Testis (tissue), 3 donors: ENCODE results near the gene ETS2. TPM values are rescaled to one million over a fixed set of nuclear protein-coding genes. Genes with fewer than 3 reads are reported as not detected.

ENCODE experiments used
- DNase-seq: peaks from one replicate; pipeline ENCODE4 v3.0.0-alpha.2; 2019
- H3K27ac ChIP-seq, 2 donors: fragments of 200-600 bp; sonication (generic); one replicate each; pipeline ENCODE4 v1.5.1; 2019
- H3K27me3 ChIP-seq: fragments of 200-600 bp; sonication (generic); one replicate; pipeline ENCODE4 v1.5.1; 2019
- H3K36me3 ChIP-seq: fragments of 200-600 bp; sonication (generic); one replicate; pipeline ENCODE4 v1.5.1; 2017; ENCODE audit warnings: low read depth; ENCODE audit errors: missing control alignments
- H3K4me1 ChIP-seq: fragments of 200-600 bp; sonication (generic); one replicate; pipeline ENCODE4 v1.5.1; 2019
- H3K4me3 ChIP-seq, 2 donors: fragments of 200-600 bp; sonication (generic); one replicate each; pipeline ENCODE4 v1.5.1; 2017 to 2019
- H3K9me3 ChIP-seq: fragments of 200-600 bp; sonication (generic); one replicate; pipeline ENCODE4 v1.5.1; 2017
- POLR2A ChIP-seq: fragments of 450-650 bp; IDR thresholded peaks from one replicate; pipeline ENCODE4 v1.6.1; 2017; ENCODE audit warnings: antibody characterized with exemption, mild to moderate bottlenecking, moderate library complexity
- WGBS, 2 donors: methylation state at CpG; one replicate each; pipeline ENCODE4 v1.1.5; 2018; 5-methylcytosine and 5-hydroxymethylcytosine counted together
- intact Hi-C: fragments of 100-400 bp; cut with DNase I; formaldehyde crosslinking; loops from one replicate; pipeline ENCODE4 v1.15.1; 2023; ENCODE audit warnings: low total_unique reads
- polyA plus RNA-seq: library from polyadenylated mRNA; stranded (reverse); fragments of 350-450 nt; fragmentation: Illumina TruSeq; extraction: RNeasy Lipid Tissue Mini Kit (QIAGEN cat#74804); gene quantifications from one replicate; pipeline ENCODE4 v1.2.3, GENCODE V29; 2014; ENCODE audit warnings: low read depth, low replicate concordance; ENCODE audit not compliant: insufficient read depth
- total RNA-seq, 2 donors: library from RNA; depleted of rRNA; stranded (reverse); fragments of >200 nt; gene quantifications; one replicate each; pipeline ENCODE4 v1.2.3, GENCODE V29; 2016
- TF ChIP-seq, protein P1 (sequence below), 3 experiments: fragments of 450-650 bp in 2 of 3; fragments of 200-600 bp in 1 of 3; sonication (generic) in 1 of 3; IDR thresholded peaks; one replicate each; pipeline ENCODE4 v1.5.1; 2016 to 2019; ENCODE audit warnings: antibody characterized with exemption in 3 of 3, mild to moderate bottlenecking in 2 of 3, moderate library complexity in 1 of 3

The ETS2 gene
- total and polyA plus RNA-seq, 3 donors from 2014 or later = 13.3 to 19.8 (median 16.2) TPM

DNA sequence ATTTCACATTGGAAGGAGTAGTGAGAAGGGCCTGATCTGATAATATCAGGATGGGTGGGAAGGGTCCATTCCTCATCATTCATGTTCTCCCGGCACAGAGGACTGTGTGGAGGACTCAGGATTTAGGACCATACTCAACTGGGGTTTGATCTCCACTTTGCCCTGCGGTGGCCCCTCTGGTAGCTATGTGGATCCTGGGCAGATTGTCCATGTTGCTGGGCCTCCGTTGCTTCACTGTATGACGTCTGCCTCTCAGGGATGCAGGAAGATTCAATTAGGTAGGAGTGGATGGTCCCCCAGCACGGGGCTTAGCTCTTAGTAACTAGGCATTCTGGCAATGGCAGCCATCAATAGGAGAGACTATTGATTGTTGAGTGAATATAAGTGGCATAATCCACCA is 2.3 kb downstream of the ETS2 start:
- Histone ChIP-seq H3K36me3 (no peaks in the 10 kb centered on the region), H3K4me3 (peak overlapping the region; percentile 80 to 82), H3K9me3 (no peaks in the 10 kb centered on the region), H3K4me1 (peaks cover 8% of the 10 kb centered on the region), H3K27ac (peak overlapping the region; percentile 81 to 89), H3K27me3 (no peaks in the 10 kb centered on the region)
- intact Hi-C loops = no loop called here
- no peak for DNase-seq
- no peak for TF ChIP-seq POLR2A
- TF ChIP-seq, protein P1, sequence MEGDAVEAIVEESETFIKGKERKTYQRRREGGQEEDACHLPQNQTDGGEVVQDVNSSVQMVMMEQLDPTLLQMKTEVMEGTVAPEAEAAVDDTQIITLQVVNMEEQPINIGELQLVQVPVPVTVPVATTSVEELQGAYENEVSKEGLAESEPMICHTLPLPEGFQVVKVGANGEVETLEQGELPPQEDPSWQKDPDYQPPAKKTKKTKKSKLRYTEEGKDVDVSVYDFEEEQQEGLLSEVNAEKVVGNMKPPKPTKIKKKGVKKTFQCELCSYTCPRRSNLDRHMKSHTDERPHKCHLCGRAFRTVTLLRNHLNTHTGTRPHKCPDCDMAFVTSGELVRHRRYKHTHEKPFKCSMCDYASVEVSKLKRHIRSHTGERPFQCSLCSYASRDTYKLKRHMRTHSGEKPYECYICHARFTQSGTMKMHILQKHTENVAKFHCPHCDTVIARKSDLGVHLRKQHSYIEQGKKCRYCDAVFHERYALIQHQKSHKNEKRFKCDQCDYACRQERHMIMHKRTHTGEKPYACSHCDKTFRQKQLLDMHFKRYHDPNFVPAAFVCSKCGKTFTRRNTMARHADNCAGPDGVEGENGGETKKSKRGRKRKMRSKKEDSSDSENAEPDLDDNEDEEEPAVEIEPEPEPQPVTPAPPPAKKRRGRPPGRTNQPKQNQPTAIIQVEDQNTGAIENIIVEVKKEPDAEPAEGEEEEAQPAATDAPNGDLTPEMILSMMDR (IDR thresholded peaks at IDR 0.05) = no peak
- WGBS, 2 donors = 64 to 86% methylated on average over 3 to 5 of the region's 5 CpGs

DNA sequence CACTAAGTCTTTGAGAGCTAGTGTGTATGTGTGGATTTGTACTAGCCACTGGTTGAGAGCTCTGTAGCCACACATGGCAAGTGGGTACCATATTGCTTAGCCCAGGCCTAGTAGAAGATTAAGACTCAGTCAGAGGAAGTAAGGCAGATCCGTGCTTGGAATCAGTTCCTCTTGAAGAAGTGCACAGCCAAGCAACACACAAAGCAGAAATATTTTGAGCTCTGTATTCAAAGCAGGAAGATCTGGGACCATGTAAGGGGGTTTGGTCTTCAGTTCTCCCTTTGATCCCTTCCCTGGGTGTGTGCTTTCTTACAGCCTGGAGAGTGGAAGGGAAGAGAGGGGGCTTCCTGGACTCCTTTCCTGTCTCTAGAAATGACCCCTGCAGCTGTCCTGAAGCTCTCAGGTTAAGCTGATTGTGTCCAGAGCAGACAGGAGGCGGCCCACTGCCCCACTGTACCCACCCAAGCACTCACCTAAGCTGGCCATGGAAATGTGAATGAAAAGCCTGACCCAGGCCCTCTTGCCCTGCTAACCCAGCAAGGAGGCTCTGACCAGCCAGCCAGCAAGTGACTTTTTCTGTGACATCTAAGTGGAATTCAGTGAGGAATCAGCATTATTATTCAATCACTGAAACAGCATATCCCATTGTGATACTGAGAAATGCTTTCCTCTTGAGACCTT is 3.6 kb downstream of the ETS2 start:
- DNase-seq = no peak
- Histone ChIP-seq H3K27me3 (no peaks in the 10 kb centered on the region), H3K36me3 (no peaks in the 10 kb centered on the region), H3K9me3 (no peaks in the 10 kb centered on the region), H3K4me3 (no peak overlapping the region), H3K4me1 (peaks cover 8% of the 10 kb centered on the region), H3K27ac (peak overlapping the region; percentile 31 to 39)
- intact Hi-C loops = no loop called here
- WGBS, 2 donors = 73 to 75% methylated on average over 2 of the region's 2 CpGs
- no peak for TF ChIP-seq POLR2A
- TF ChIP-seq, protein P1 (IDR thresholded peaks at IDR 0.05) = no peak

DNA sequence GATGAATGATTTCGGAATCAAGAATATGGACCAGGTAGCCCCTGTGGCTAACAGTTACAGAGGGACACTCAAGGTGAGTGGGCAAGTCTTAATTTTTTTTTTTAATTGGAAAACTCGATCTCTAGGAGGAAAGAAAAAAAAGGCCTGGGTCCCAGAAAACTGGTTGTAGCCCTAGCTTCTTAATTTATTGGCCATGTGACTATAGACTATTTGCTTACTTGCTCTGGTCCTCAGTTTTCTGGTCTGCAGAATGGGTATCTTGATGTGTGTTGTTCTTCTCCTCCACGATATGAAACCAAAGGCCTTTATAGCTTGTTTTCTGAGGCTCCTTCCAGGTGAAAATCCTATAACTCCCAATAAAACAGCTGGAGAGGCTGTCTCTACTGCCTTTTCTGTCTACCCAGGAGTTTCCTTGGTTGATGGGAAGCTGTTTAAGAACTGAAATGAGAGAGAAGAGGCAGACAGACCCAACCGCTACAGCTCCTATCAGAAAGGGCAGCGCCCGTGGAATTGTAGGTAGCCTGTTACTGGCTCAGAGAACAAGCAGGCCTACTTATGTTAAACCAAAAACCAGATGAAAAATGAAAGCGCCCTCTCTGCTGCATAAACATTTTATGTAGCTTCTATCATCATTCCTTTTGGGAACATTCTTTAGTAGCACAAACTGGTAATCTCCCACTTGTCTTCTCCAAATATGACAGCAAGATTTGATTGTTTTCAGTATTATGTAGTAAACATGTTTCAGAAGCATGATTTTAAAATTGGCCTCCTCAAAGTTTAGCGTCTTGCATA is 4.5 kb downstream of the ETS2 start:
- Histone ChIP-seq H3K4me3 (no peak overlapping the region), H3K4me1 (peaks cover 4% of the 10 kb centered on the region), H3K9me3 (no peaks in the 10 kb centered on the region), H3K27ac (peak overlapping the region; percentile 31 to 39), H3K27me3 (no peaks in the 10 kb centered on the region), H3K36me3 (no peaks in the 10 kb centered on the region)
- no peak for DNase-seq
- 84 to 92% methylated on average over 8 of the region's 8 CpGs for WGBS, 2 donors
- TF ChIP-seq, protein P1 (IDR thresholded peaks at IDR 0.05) = no peak
- TF ChIP-seq POLR2A = no peak
- intact Hi-C loops = no loop called here

DNA sequence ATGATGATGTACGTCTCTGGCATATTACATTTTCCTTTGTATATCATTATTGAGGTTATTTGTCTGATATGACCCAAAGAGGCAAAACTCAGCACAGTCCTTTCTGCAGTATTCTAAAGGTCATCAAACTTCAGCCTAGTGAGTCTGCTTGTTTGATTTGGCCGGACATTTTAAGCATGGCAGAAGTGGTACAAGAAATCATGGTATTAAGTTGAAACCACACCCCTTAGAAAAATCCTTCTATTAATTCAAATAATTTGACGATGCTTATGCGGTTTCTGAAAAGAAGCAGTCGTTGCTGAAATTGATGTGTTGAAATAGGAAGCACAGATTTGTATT is 5.1 kb downstream of the ETS2 start:
- DNase-seq = no peak
- TF ChIP-seq, protein P1 (IDR thresholded peaks at IDR 0.05) = no peak
- TF ChIP-seq POLR2A = no peak
- 69 to 74% methylated on average over 5 of the region's 5 CpGs for WGBS, 2 donors
- peaks cover 4% of the 10 kb centered on the region for H3K4me1 ChIP-seq
- H3K36me3 ChIP-seq = no peaks in the 10 kb centered on the region
- H3K9me3 ChIP-seq = no peaks in the 10 kb centered on the region
- no peak overlapping the region for H3K4me3 ChIP-seq
- peak overlapping the region in 1 of 2 donors; percentile 31 for H3K27ac ChIP-seq
- intact Hi-C loops = no loop called here
- no peaks in the 10 kb centered on the region for H3K27me3 ChIP-seq
